GM21367 (cell line): Measurements from ENCODE around the gene RSPH6A.
"Not testable (repeated sequence)": the region's sequence is repeated elsewhere in the genome, so short reads cannot be mapped to it uniquely, and the experiment has no call there.

Experiments
- ATAC-seq: cut with Tn5 transposase; IDR thresholded peaks from one replicate; pipeline ENCODE4 v1.9.1; 2021; ENCODE audit not compliant: unreplicated experiment

Gene RSPH6A

DNA sequence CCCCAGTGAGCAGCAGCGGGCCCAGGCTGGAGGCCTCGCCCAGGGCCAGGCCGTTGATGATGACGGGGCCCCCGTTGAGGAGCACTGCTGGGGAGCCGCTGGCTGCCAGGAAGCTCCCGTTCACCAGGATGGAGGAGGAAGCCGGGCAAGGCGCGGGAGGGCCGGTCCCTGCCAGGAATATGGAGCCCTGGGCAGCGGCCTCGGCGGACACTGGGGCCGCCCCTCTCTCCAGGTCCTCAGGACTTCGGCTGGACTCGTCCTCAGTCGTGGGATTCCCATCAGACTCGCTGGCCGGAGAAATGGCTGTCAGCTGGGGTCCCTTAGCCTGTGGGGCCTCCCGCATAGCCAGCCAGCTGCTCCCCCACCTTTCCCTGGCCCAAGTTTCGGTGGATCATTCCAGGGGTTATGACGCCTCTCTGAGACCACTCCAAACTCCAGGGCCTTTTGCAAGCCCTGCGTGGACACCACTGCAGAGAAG is 48.2 kb downstream of the RSPH6A start:
- ATAC-seq = no peak

- ATAC-seq = no peak
These were observed 48.7 kb downstream of the RSPH6A start for GRCh38 chr19:45766296-45766868.

- ATAC-seq = no peak
These were observed 49.3 kb downstream of the RSPH6A start for GRCh38 chr19:45765702-45766295.

GRCh38 chr19:45764945-45765701 is 50.0 kb downstream of the RSPH6A start:
- no peak for ATAC-seq

GRCh38 chr19:45764475-45764874 is 50.6 kb downstream of the RSPH6A start:
- ATAC-seq = no peak

GRCh38 chr19:45763691-45764294 is 51.3 kb downstream of the RSPH6A start:
- no peak for ATAC-seq

GRCh38 chr19:45762870-45763631 is 52.1 kb downstream of the RSPH6A start:
- ATAC-seq = no peak

GRCh38 chr19:45761714-45762113 is 53.4 kb downstream of the RSPH6A start:
- no peak for ATAC-seq

DNA sequence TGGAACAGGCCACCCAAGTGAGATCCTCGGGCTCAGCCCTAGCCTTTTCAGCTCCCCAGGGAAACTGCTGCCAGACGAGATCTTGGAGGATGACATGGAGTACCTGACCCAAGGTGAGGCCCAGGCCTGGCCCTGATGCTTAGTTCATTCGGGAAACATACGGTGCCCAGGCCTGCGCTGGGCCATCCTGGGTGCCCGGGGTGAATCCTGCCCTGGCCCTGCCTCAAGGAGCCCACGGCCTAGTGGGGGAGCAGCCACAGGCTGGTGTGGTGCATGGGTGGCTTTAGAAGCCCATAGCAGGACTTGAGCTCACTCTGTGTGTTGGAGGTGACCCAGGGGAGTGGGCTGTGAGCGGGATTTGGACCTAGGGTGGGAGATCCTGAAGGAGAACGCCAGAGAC is 56.2 kb downstream of the RSPH6A start:
- ATAC-seq = no peak

GRCh38 chr19:45757695-45758094 is 57.4 kb downstream of the RSPH6A start:
- ATAC-seq = no peak

DNA sequence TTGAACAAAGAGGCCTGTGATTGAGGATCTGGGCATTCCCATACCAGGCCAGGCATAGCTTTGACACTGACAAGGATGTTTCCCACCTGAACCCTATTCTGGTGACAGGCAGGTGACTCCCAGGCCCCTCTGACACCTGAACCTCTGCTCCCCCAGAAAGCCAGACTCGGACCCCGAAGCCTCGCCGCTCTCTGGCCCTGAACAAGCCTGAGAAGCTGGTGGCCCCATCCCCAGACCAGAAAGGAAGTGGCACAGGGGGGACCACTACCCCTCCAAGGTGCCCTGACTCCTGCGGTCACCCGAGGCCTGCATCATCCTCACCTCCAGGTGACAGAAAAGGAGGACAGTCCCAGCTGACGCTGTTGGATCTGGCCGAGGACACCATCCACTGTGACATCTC is 60.8 kb downstream of the RSPH6A start:
- ATAC-seq = no peak

GRCh38 chr19:45753548-45753947 is 61.6 kb downstream of the RSPH6A start:
- no peak for ATAC-seq

DNA sequence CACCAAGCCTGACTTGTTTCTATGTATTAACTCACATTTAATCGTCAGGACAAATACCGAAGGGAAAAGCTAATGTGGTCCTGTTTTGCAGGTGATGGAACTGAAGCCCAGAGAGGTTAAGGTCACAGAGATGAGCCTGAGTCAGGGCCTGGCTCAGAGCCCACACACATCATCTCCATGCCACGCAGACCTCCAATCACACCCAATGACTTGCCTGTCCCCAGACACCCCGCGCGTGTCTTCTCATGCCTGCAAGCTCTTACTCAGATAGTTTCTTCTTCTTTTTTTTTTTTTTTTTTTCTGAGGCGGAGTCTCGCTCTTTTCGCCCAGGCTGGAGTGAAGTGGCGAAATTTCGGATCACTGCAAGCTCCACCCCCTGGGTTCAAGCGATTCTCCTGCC is 62.5 kb downstream of the RSPH6A start:
- no peak for ATAC-seq

DNA sequence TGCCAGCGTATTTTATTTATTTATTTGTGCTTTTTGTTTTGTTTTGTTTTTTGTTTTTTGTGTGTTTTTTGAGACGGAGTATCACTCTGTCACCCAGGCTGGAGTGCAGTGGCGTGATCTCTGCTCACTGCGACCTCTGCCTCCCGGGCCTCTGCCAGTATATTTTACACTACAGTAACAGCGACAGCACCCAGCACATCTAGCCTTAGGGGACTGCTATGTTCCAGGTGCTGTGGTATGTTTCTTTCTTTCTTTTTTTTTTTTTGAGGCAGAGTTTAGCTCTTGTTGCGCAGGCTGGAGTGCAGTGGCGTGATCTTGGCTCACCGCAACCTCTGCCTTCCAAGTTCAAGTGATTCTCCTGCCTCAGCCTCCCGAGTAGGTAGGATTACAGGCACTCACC is 63.6 kb downstream of the RSPH6A start:
- ATAC-seq = not testable (repeated sequence)

DNA sequence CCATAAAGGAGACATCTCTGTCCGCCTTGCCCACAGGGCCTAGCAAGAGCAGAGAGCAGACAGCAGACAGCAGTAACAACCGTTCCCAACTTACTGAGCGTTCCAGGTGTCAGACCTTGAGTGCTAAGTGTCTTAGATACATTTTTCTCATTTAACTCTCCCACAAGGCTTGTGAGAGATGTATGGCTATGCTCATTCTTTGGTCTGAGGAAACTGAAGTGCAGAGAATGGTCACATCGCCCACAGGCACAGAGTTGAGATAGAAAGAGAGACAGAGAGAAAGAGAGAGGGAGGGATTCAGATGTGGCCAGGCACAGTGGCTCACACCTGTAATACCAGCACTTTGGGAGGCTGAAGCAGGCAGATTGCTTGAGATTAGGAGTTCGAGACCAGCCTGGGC is 67.6 kb downstream of the RSPH6A start:
- ATAC-seq = no peak

DNA sequence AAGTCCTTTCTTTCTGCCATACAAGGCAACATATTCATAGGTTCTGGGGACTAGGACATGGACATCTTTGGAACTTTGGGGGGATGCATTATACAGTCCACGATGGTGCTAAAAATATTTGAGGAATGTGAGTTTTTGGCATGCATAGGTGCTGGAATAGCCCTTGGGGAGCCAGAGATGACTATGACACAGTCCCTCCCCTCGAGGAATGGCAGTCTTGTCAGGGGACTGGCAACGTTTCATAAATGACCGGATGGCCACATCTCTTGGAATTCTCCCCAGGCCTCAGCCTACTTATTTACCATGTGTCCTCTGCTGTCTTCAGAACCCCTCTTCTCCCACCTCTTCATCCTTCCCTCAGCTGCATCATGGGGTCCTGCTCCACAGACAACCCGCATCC is 68.2 kb downstream of the RSPH6A start:
- no peak for ATAC-seq
